Measurements from ENCODE around the gene DHFR. TPM values are rescaled to one million over a fixed set of nuclear protein-coding genes. Genes with fewer than 3 reads are reported as not detected.

Gene DHFR
- total and polyA plus RNA-seq, 2 donors (not counting 1 experiment from before 2014, with no cell fraction given): 8.5 to 12.6 TPM

DNA sequence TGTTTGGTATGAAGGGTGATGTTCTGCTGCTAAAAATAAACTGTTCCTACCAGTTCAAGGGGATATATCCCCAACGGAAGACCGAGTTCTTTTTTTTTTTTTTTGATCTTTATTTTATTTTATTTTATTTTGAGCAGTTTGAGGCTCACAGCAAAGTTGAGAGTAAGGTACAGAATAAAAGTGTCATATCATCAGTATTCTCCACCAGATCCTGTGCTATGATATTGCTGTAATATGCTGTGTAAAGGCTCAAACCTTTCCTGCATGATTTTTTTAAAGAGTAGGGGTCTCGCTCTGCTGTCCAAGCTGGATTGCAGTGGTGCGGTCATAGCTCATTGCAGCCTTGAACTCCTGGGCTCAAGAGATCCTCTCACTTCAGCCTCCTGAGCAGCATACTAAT lies 34.8 kb upstream of the DHFR start:
- H3K27ac Mint-ChIP-seq: no peak overlapping the region
- ChIA-PET CTCF (no interaction called here), POLR2A (no interaction called here)
- H3K9me3 Mint-ChIP-seq (ENCODE audit: insufficient read depth): no peaks in the 10 kb centered on the region
- H3K9ac ChIP-seq (ENCODE audit: low read length): no peak overlapping the region
- no peaks in the 10 kb centered on the region for H3K27me3 ChIP-seq (replicated peaks in 1 of 4; ENCODE audit: control extremely low read depth in 1 of 4, control insufficient read depth in 3 of 4, insufficient read depth in 4 of 4, low read length in 3 of 4)
- H4K20me1 ChIP-seq (ENCODE audit: control insufficient read depth, insufficient read depth, low read length, poor library complexity, severe bottlenecking): no peaks in the 10 kb centered on the region
- H3K4me1 ChIP-seq (ENCODE audit: control insufficient read depth in 2 of 2, insufficient read depth in 2 of 2, low read length in 2 of 2): no peaks in the 10 kb centered on the region
- TF ChIP-seq, protein P1, sequence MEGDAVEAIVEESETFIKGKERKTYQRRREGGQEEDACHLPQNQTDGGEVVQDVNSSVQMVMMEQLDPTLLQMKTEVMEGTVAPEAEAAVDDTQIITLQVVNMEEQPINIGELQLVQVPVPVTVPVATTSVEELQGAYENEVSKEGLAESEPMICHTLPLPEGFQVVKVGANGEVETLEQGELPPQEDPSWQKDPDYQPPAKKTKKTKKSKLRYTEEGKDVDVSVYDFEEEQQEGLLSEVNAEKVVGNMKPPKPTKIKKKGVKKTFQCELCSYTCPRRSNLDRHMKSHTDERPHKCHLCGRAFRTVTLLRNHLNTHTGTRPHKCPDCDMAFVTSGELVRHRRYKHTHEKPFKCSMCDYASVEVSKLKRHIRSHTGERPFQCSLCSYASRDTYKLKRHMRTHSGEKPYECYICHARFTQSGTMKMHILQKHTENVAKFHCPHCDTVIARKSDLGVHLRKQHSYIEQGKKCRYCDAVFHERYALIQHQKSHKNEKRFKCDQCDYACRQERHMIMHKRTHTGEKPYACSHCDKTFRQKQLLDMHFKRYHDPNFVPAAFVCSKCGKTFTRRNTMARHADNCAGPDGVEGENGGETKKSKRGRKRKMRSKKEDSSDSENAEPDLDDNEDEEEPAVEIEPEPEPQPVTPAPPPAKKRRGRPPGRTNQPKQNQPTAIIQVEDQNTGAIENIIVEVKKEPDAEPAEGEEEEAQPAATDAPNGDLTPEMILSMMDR (IDR thresholded peaks at IDR 0.05): no peak
- TF ChIP-seq EZH2 (IDR thresholded peaks at IDR 0.05; ENCODE audit: borderline replicate concordance, insufficient read depth, low read depth, low read length, poor library complexity, severe bottlenecking): no peak
- intact Hi-C loops (cut with micrococcal nuclease): loop anchor here (10.0 kb wide), 1 partner anchor 605 kb away; no protein-coding TSS in a partner anchor
- 100% methylated on average over 2 of the region's 4 CpGs for WGBS (ENCODE audit: insufficient coverage)
- peaks cover 4% of the 10 kb centered on the region for H3K79me2 ChIP-seq (ENCODE audit: control insufficient read depth, insufficient read depth, low read length)
- peaks cover 5% of the 10 kb centered on the region for H3K4me1 Mint-ChIP-seq
- no peak overlapping the region for H3K4me3 Mint-ChIP-seq
- H3K9me3 ChIP-seq (ENCODE audit: control extremely low read depth in 1 of 3, control insufficient read depth in 2 of 3, insufficient read depth in 1 of 3, low read length in 2 of 3): no peaks in the 10 kb centered on the region
- H3K27ac ChIP-seq (ENCODE audit: low read length in 2 of 2): no peak overlapping the region
- no peak overlapping the region for H3K4me2 ChIP-seq (replicated peaks; ENCODE audit: low read depth, low read length, poor library complexity, severe bottlenecking)
- no peak for ATAC-seq (ENCODE audit: low read depth)
- H3K4me3 ChIP-seq (ENCODE audit: control extremely low read depth in 1 of 5, extremely low read depth in 1 of 5, insufficient read depth in 1 of 5, low read depth in 2 of 5, low read length in 4 of 5): no peak overlapping the region
- no peak overlapping the region for H2AFZ ChIP-seq (ENCODE audit: insufficient read depth, low read depth, low read length, poor library complexity, severe bottlenecking)
- no peak for DNase-seq
- no peaks in the 10 kb centered on the region for H3K27me3 Mint-ChIP-seq
- H3K36me3 ChIP-seq (replicated peaks in 1 of 2; ENCODE audit: control extremely low read depth in 1 of 2, control insufficient read depth in 1 of 2, extremely low read depth in 1 of 2, insufficient read depth in 2 of 2, low read length in 1 of 2): peaks cover 0 to 5% of the 10 kb centered on the region in 2 experiments

DNA sequence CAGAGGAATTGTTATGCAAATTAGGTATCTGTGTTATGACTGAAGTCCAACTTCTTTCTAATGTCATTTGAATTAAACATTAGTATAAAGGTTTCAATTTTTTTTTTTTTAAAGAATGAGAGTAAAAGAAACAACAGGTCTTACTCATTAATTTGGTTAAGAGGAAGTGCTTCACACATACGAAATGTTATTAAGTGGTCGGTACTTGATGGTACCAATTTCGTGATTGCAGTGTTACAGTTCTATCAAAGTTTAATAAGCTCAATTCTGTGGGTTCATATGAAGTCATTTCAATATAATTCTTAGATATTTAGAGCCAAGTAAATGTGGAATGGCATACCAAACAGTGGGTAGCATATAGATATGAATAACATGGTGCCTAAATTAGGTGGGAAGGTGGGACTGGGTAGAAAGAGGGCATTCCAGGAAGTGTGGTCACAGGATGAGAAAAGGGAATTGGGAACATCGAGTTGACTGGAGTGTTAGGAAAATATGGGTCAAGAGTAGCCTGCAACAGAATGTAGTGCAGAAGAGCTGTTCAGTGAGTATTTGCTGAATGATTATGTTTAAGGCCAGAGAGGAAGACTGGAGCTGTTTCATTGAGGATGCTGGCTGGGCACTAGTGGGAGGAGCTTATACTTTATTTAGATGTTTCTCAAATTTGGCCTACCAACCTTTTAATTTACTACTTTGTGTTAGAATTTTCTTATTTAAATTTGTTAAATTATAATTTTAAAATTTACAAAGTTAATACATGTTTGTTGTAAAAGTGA lies 34.1 kb upstream of the DHFR start:
- no peaks in the 10 kb centered on the region for H3K27me3 ChIP-seq (replicated peaks in 1 of 4; ENCODE audit: control extremely low read depth in 1 of 4, control insufficient read depth in 3 of 4, insufficient read depth in 4 of 4, low read length in 3 of 4)
- peak overlapping the region in 1 of 2 donors; percentile 6 for H3K27ac ChIP-seq (ENCODE audit: low read length in 2 of 2)
- DNase-seq (no peak), ATAC-seq (ENCODE audit: low read depth) (no peak)
- H3K4me2 ChIP-seq (replicated peaks; ENCODE audit: low read depth, low read length, poor library complexity, severe bottlenecking): no peak overlapping the region
- ChIA-PET CTCF (interaction anchor here (1.0 to 1.5 kb wide), 2 partner anchors 17 to 506 kb away, joined by 3 read pairs; no protein-coding TSS in a partner anchor), POLR2A (no interaction called here)
- peaks cover 0 to 5% of the 10 kb centered on the region in 2 experiments for H3K36me3 ChIP-seq (replicated peaks in 1 of 2; ENCODE audit: control extremely low read depth in 1 of 2, control insufficient read depth in 1 of 2, extremely low read depth in 1 of 2, insufficient read depth in 2 of 2, low read length in 1 of 2)
- no peak overlapping the region for H2AFZ ChIP-seq (ENCODE audit: insufficient read depth, low read depth, low read length, poor library complexity, severe bottlenecking)
- peaks cover 4% of the 10 kb centered on the region for H3K79me2 ChIP-seq (ENCODE audit: control insufficient read depth, insufficient read depth, low read length)
- H3K27ac Mint-ChIP-seq: peak overlapping the region; percentile 10
- TF ChIP-seq, protein P1 (IDR thresholded peaks at IDR 0.05): no peak
- no peak for TF ChIP-seq EZH2 (IDR thresholded peaks at IDR 0.05; ENCODE audit: borderline replicate concordance, insufficient read depth, low read depth, low read length, poor library complexity, severe bottlenecking)
- WGBS (ENCODE audit: insufficient coverage): 63% methylated on average over 3 of the region's 4 CpGs
- no peaks in the 10 kb centered on the region for H3K27me3 Mint-ChIP-seq
- no peak overlapping the region for H3K9ac ChIP-seq (ENCODE audit: low read length)
- no peaks in the 10 kb centered on the region for H3K9me3 ChIP-seq (ENCODE audit: control extremely low read depth in 1 of 3, control insufficient read depth in 2 of 3, insufficient read depth in 1 of 3, low read length in 2 of 3)
- H4K20me1 ChIP-seq (ENCODE audit: control insufficient read depth, insufficient read depth, low read length, poor library complexity, severe bottlenecking): no peaks in the 10 kb centered on the region
- no peak overlapping the region for H3K4me3 Mint-ChIP-seq
- no peak overlapping the region for H3K4me3 ChIP-seq (ENCODE audit: control extremely low read depth in 1 of 5, extremely low read depth in 1 of 5, insufficient read depth in 1 of 5, low read depth in 2 of 5, low read length in 4 of 5)
- no peaks in the 10 kb centered on the region for H3K9me3 Mint-ChIP-seq (ENCODE audit: insufficient read depth)
- intact Hi-C loops (cut with micrococcal nuclease): loop anchor here (10.0 kb wide), 1 partner anchor 606 kb away; no protein-coding TSS in a partner anchor
- peaks cover 5% of the 10 kb centered on the region for H3K4me1 Mint-ChIP-seq
- no peaks in the 10 kb centered on the region for H3K4me1 ChIP-seq (ENCODE audit: control insufficient read depth in 2 of 2, insufficient read depth in 2 of 2, low read length in 2 of 2)

Measured in B cell (primary cell).